ENCODE measurements around the gene DBX1. TPM values are rescaled to one million over a fixed set of nuclear protein-coding genes. Genes with fewer than 3 reads are reported as not detected.

DBX1 gene
- total and polyA plus RNA-seq, 10 of the 15 experiments (the other 5 are each of a cell fraction or from before 2014, with no cell fraction given), result not detected

- no peaks in the 10 kb centered on the region for H3K79me2 ChIP-seq (ENCODE audit: control insufficient read depth, insufficient read depth, low read length)
- no peaks in the 10 kb centered on the region for H3K27me3 ChIP-seq (replicated peaks in 1 of 2; ENCODE audit: control insufficient read depth in 2 of 2, insufficient read depth in 2 of 2, low read length in 1 of 2)
- ChIA-PET CTCF (interaction anchor here (1.2 kb wide), 1 partner anchor 11 kb away, joined by 5 read pairs; no protein-coding TSS in a partner anchor), RAD21 (ENCODE audit: unreplicated experiment) (no interaction called here), SMC1A (ENCODE audit: uncharacterized antibody, unreplicated experiment) (no interaction called here), POLR2A (interaction anchor here (0.7 kb wide), 3 partner anchors 206 to 1747 kb away, joined by 3 to 4 read pairs (median 4); no protein-coding TSS in a partner anchor)
- no peak overlapping the region for H3K4me3 ChIP-seq
- no peak overlapping the region for H2AFZ ChIP-seq (ENCODE audit: control insufficient read depth, low read depth, low read length)
- WGBS (ENCODE audit: insufficient coverage, insufficient replicate concordance, low lambda C conversion rate, missing lambda C conversion rate), result 16% methylated on average over 3 of the region's 3 CpGs
- H3K9ac ChIP-seq (ENCODE audit: control insufficient read depth, insufficient read depth, low read length), result no peak overlapping the region
- no peak overlapping the region for H3K27ac ChIP-seq (ENCODE audit: control insufficient read depth, insufficient read depth)
- ATAC-seq (no peak), FAIRE-seq (no peak), DNase-seq (ENCODE audit: low read depth, low spot score) (no peak)
- no TSS peak for BruUV-seq (replicated peaks)
- in situ Hi-C loops (cut with MboI), result no loop called here
- no peaks in the 10 kb centered on the region for H4K20me1 ChIP-seq (ENCODE audit: control insufficient read depth, insufficient read depth)
- no peaks in the 10 kb centered on the region for H3K9me3 ChIP-seq (replicated peaks; ENCODE audit: control insufficient read depth, insufficient read depth, low read length)
- intact Hi-C loops (cut with micrococcal nuclease; ENCODE audit: unreplicated experiment), result loop anchor here (10.0 kb wide), 1 partner anchor 323 kb away; no protein-coding TSS in a partner anchor
- H3K4me2 ChIP-seq (ENCODE audit: control insufficient read depth, insufficient read depth), result no peak overlapping the region
- TF ChIP-seq NFIC (IDR thresholded peaks at IDR 0.05; ENCODE audit: low read depth, low read length), result no peak
- H3K4me1 ChIP-seq (ENCODE audit: control insufficient read depth, insufficient read depth, low read length), result no peaks in the 10 kb centered on the region
- no peaks in the 10 kb centered on the region for H3K36me3 ChIP-seq (ENCODE audit: control insufficient read depth in 2 of 2, insufficient read depth in 2 of 2, low read length in 1 of 2)
Observed at GRCh38 chr11:20122131-20122530, 38.1 kb downstream of the DBX1 start.

GRCh38 chr11:20120134-20120925 lies 39.9 kb downstream of the DBX1 start:
- H3K4me2 ChIP-seq (ENCODE audit: control insufficient read depth, insufficient read depth), result no peak overlapping the region
- ATAC-seq, result no peak
- FAIRE-seq, result no peak
- in situ Hi-C loops (cut with MboI) (no loop called here), intact Hi-C loops (cut with micrococcal nuclease; ENCODE audit: unreplicated experiment) (loop anchor here (10.0 kb wide), 1 partner anchor 324 kb away; no protein-coding TSS in a partner anchor)
- no peak overlapping the region for H2AFZ ChIP-seq (ENCODE audit: control insufficient read depth, low read depth, low read length)
- H3K79me2 ChIP-seq (ENCODE audit: control insufficient read depth, insufficient read depth, low read length), result no peaks in the 10 kb centered on the region
- no peaks in the 10 kb centered on the region for H3K4me1 ChIP-seq (ENCODE audit: control insufficient read depth, insufficient read depth, low read length)
- H3K27me3 ChIP-seq (replicated peaks in 1 of 2; ENCODE audit: control insufficient read depth in 2 of 2, insufficient read depth in 2 of 2, low read length in 1 of 2), result no peaks in the 10 kb centered on the region
- no peak for DNase-seq (ENCODE audit: low read depth, low spot score)
- no TSS peak for BruUV-seq (replicated peaks)
- no peaks in the 10 kb centered on the region for H4K20me1 ChIP-seq (ENCODE audit: control insufficient read depth, insufficient read depth)
- H3K36me3 ChIP-seq (ENCODE audit: control insufficient read depth in 2 of 2, insufficient read depth in 2 of 2, low read length in 1 of 2), result no peaks in the 10 kb centered on the region
- WGBS (ENCODE audit: insufficient coverage, insufficient replicate concordance, low lambda C conversion rate, missing lambda C conversion rate), result 46% methylated on average over 7 of the region's 7 CpGs
- TF ChIP-seq HDAC6 (IDR thresholded peaks at IDR 0.05; ENCODE audit: unreplicated experiment), result no peak
- H3K4me3 ChIP-seq, result no peak overlapping the region
- ChIA-PET CTCF (no interaction called here), RAD21 (ENCODE audit: unreplicated experiment) (no interaction called here), SMC1A (ENCODE audit: uncharacterized antibody, unreplicated experiment) (no interaction called here), POLR2A (no interaction called here)
- H3K27ac ChIP-seq (ENCODE audit: control insufficient read depth, insufficient read depth), result no peak overlapping the region
- no peaks in the 10 kb centered on the region for H3K9me3 ChIP-seq (replicated peaks; ENCODE audit: control insufficient read depth, insufficient read depth, low read length)
- H3K9ac ChIP-seq (ENCODE audit: control insufficient read depth, insufficient read depth, low read length), result no peak overlapping the region
